Endothelial cell of umbilical vein (primary cell): Measurements from ENCODE around the gene DIP2C.

Source experiments
- CTCF ChIP-seq, 2 donors: IDR thresholded peaks; 1 replicate in 1 of 2; 2 replicates in 1 of 2; pipeline ENCODE4 v1.5.1; 2011; ENCODE audit warnings: low read length in 2 of 2, mild to moderate bottlenecking in 2 of 2, moderate library complexity in 2 of 2, control low read depth in 1 of 2, inconsistent platforms in 1 of 2, low read depth in 1 of 2; ENCODE audit not compliant: insufficient read depth in 1 of 2; ENCODE audit errors: extremely low read depth in 1 of 2
- EZH2 ChIP-seq: IDR thresholded peaks from 2 replicates; pipeline ENCODE4 v1.6.1; 2012; ENCODE audit warnings: borderline replicate concordance, low read depth, mild to moderate bottlenecking, moderate library complexity, low read length, inconsistent platforms; ENCODE audit not compliant: severe bottlenecking
- POLR2AphosphoS5 ChIP-seq: IDR thresholded peaks from 2 replicates; pipeline ENCODE4 v1.6.1; 2012; ENCODE audit warnings: low read depth, mild to moderate bottlenecking, control low read depth, low read length, moderate library complexity; ENCODE audit not compliant: insufficient read depth

- TF ChIP-seq POLR2AphosphoS5 (no peak), CTCF (IDR thresholded peaks at IDR 0.05; ENCODE audit: extremely low read depth in 1 of 2, insufficient read depth in 1 of 2, low read depth in 1 of 2, low read length in 2 of 2) (no peak), EZH2 (no peak)
Observed at GRCh38 chr10:260819-261429, 428.5 kb downstream of the DIP2C start.
